OCI-LY3 (cell line): ENCODE results near the gene SLC52A1.

Source experiments
- H2AFZ ChIP-seq: fragments of 200-600, 300-600 bp; shearing (Covaris generic); 2 replicates; pipeline ENCODE4 v1.6.0; 2014; ENCODE audit warnings: antibody characterized with exemption, low read depth, low read length
- H3K27ac ChIP-seq: fragments of 200-600, 300-600 bp; sonication (generic); 2 replicates; pipeline ENCODE4 v1.5.1; 2014; ENCODE audit warnings: mild to moderate bottlenecking, low read length, moderate library complexity, mixed read lengths
- H3K27me3 ChIP-seq: fragments of 200-600, 300-600 bp; sonication (generic); 2 replicates; pipeline ENCODE4 v1.6.1; 2014; ENCODE audit warnings: low read depth, low read length, mixed read lengths
- H3K36me3 ChIP-seq: fragments of 200-600, 300-600 bp; sonication (generic); replicated peaks from 2 replicates; pipeline ENCODE3; 2014; ENCODE audit warnings: low read depth, low read length, mixed read lengths
- H3K4me1 ChIP-seq: fragments of 300-600, 200-600 bp; sonication (generic); 2 replicates; pipeline ENCODE4 v1.6.1; 2014; ENCODE audit warnings: low read length, mixed read lengths
- H3K4me2 ChIP-seq: fragments of 200-600, 300-600 bp; sonication (generic); 2 replicates; pipeline ENCODE4 v1.6.1; 2014; ENCODE audit warnings: low read length, mixed read lengths
- H3K4me3 ChIP-seq: fragments of 300-600, 200-600 bp; sonication (generic); 2 replicates; pipeline ENCODE4 v1.5.1; 2014; ENCODE audit warnings: antibody characterized with exemption, mild to moderate bottlenecking, low read length, moderate library complexity
- H3K79me2 ChIP-seq: fragments of 300-600, 200-600 bp; shearing (Covaris generic); 2 replicates; pipeline ENCODE4 v1.6.1; 2014; ENCODE audit warnings: mild to moderate bottlenecking, low read length, mixed read lengths
- H3K9ac ChIP-seq: fragments of 300-600, 200-600 bp; shearing (Covaris generic); 2 replicates; pipeline ENCODE4 v1.6.0; 2014; ENCODE audit warnings: mild to moderate bottlenecking, low read length, moderate library complexity
- H3K9me3 ChIP-seq: fragments of 200-600, 300-600 bp; shearing (Covaris generic); 2 replicates; pipeline ENCODE4 v1.6.1; 2014; ENCODE audit warnings: low read length, mixed read lengths; ENCODE audit not compliant: insufficient read depth
- H4K20me1 ChIP-seq: fragments of 200-600, 300-600 bp; sonication (generic); 2 replicates; pipeline ENCODE4 v1.6.1; 2016; ENCODE audit warnings: low read length, mixed read lengths; ENCODE audit not compliant: insufficient read depth
- CTCF ChIP-seq: fragments of 200-600, 300-600 bp; sonication (generic); IDR thresholded peaks from 2 replicates; pipeline ENCODE4 v1.5.1; 2014; ENCODE audit warnings: antibody characterized with exemption, low read length, low read depth
- EZH2phosphoT487 ChIP-seq: fragments of 200-600 bp; shearing (Covaris generic); IDR thresholded peaks from 2 replicates; pipeline ENCODE4 v1.6.1; 2018; ENCODE audit warnings: antibody characterized with exemption, mixed run types, low read depth

The SLC52A1 gene

GRCh38 chr17:5069724-5070123 lies 34.5 kb upstream of the SLC52A1 start:
- no peak overlapping the region for H2AFZ ChIP-seq
- no peak overlapping the region for H3K9ac ChIP-seq
- no peak overlapping the region for H3K27ac ChIP-seq
- no peaks in the 10 kb centered on the region for H3K27me3 ChIP-seq
- H3K4me2 ChIP-seq, result no peak overlapping the region
- H3K9me3 ChIP-seq, result no peaks in the 10 kb centered on the region
- no peaks in the 10 kb centered on the region for H3K4me1 ChIP-seq
- H3K4me3 ChIP-seq, result no peak overlapping the region
- H3K79me2 ChIP-seq, result no peaks in the 10 kb centered on the region
- H3K36me3 ChIP-seq, result no peaks in the 10 kb centered on the region
- TF ChIP-seq CTCF (no peak), EZH2phosphoT487 (no peak)
- no peaks in the 10 kb centered on the region for H4K20me1 ChIP-seq

- no peaks in the 10 kb centered on the region for H3K36me3 ChIP-seq
- H2AFZ ChIP-seq, result no peak overlapping the region
- H3K9ac ChIP-seq, result no peak overlapping the region
- H4K20me1 ChIP-seq, result no peaks in the 10 kb centered on the region
- no peaks in the 10 kb centered on the region for H3K27me3 ChIP-seq
- TF ChIP-seq EZH2phosphoT487, result no peak
- no peaks in the 10 kb centered on the region for H3K4me1 ChIP-seq
- H3K4me3 ChIP-seq, result no peak overlapping the region
- no peaks in the 10 kb centered on the region for H3K9me3 ChIP-seq
- no peaks in the 10 kb centered on the region for H3K79me2 ChIP-seq
- no peak overlapping the region for H3K4me2 ChIP-seq
- H3K27ac ChIP-seq, result no peak overlapping the region
Observed at GRCh38 chr17:5068236-5068635, 33.0 kb upstream of the SLC52A1 start.

GRCh38 chr17:5065227-5065744 lies 30.1 kb upstream of the SLC52A1 start:
- no peak overlapping the region for H3K4me3 ChIP-seq
- H3K36me3 ChIP-seq, result no peaks in the 10 kb centered on the region
- H3K27ac ChIP-seq, result no peak overlapping the region
- no peaks in the 10 kb centered on the region for H3K27me3 ChIP-seq
- H2AFZ ChIP-seq, result no peak overlapping the region
- H3K9ac ChIP-seq, result no peak overlapping the region
- no peaks in the 10 kb centered on the region for H3K4me1 ChIP-seq
- H4K20me1 ChIP-seq, result no peaks in the 10 kb centered on the region
- no peaks in the 10 kb centered on the region for H3K79me2 ChIP-seq
- H3K4me2 ChIP-seq, result no peak overlapping the region
- TF ChIP-seq EZH2phosphoT487 (no peak), CTCF (no peak)
- H3K9me3 ChIP-seq, result no peaks in the 10 kb centered on the region

GRCh38 chr17:5055543-5055942 lies 20.3 kb upstream of the SLC52A1 start:
- no peaks in the 10 kb centered on the region for H3K27me3 ChIP-seq
- TF ChIP-seq CTCF, result no peak
- no peak for TF ChIP-seq EZH2phosphoT487
- H3K9me3 ChIP-seq, result no peaks in the 10 kb centered on the region
- no peak overlapping the region for H3K4me2 ChIP-seq
- H3K79me2 ChIP-seq, result no peaks in the 10 kb centered on the region
- H4K20me1 ChIP-seq, result no peaks in the 10 kb centered on the region
- H2AFZ ChIP-seq, result no peak overlapping the region
- no peak overlapping the region for H3K9ac ChIP-seq
- H3K36me3 ChIP-seq, result no peaks in the 10 kb centered on the region
- no peak overlapping the region for H3K4me3 ChIP-seq
- no peaks in the 10 kb centered on the region for H3K4me1 ChIP-seq
- H3K27ac ChIP-seq, result no peak overlapping the region
